HepG2 (cell line): ENCODE measurements around the gene ODAD4. TPM values are rescaled to one million over a fixed set of nuclear protein-coding genes. Genes with fewer than 3 reads are reported as not detected.
A peak's percentile ranks its signal among the peaks of the same experiment; 100 is the strongest.

Experiments
- ATF7 ChIP-seq, 2 experiments: fragments of 450-650 bp in 1 of 2; sonication (generic) in 1 of 2; formaldehyde crosslinking in 1 of 2; IDR thresholded peaks; 2 replicates each; pipeline versions ENCODE4 v1.4.0 to v1.6.1; 2016 to 2020; ENCODE audit warnings: antibody characterized with exemption in 1 of 2, mild to moderate bottlenecking in 1 of 2, missing genetic modification reagents in 1 of 2
- BHLHE40 ChIP-seq: IDR thresholded peaks from 2 replicates; pipeline ENCODE4 v1.6.1; 2011; ENCODE audit warnings: low read length, improper control_type of control experiment
- CBFB ChIP-seq: sonication (generic); formaldehyde crosslinking; IDR thresholded peaks from 2 replicates; pipeline ENCODE4 v1.4.0; 2020; ENCODE audit warnings: missing genetic modification reagents
- HMG20B ChIP-seq: conservative IDR thresholded peaks from 2 replicates; pipeline ENCODE4 v1.6.1; 2016; ENCODE audit warnings: missing genetic modification reagents, missing compliant biosample characterization
- MYNN ChIP-seq: sonication (generic); formaldehyde crosslinking; IDR thresholded peaks from 2 replicates; pipeline ENCODE4 v1.4.0; 2020; ENCODE audit warnings: mild to moderate bottlenecking, low read depth, missing genetic modification reagents
- NFYC ChIP-seq: IDR thresholded peaks from 2 replicates; pipeline ENCODE4 v1.6.1; 2016; ENCODE audit warnings: missing genetic modification reagents, missing compliant biosample characterization
- REL ChIP-seq: sonication (generic); formaldehyde crosslinking; conservative IDR thresholded peaks from 2 replicates; pipeline ENCODE4 v1.8.0; 2022; ENCODE audit warnings: mild to moderate bottlenecking, missing genetic modification reagents, moderate library complexity
- RFX5 ChIP-seq: IDR thresholded peaks from 2 replicates; pipeline ENCODE4 v1.6.1; 2011; ENCODE audit warnings: low read depth, low read length, improper control_type of control experiment
- TBL1XR1 ChIP-seq: fragments of 150-350 bp; IDR thresholded peaks from 2 replicates; pipeline ENCODE4 v1.6.1; 2014; ENCODE audit warnings: borderline replicate concordance, low read length; ENCODE audit not compliant: partially characterized antibody
- ZFP41 ChIP-seq: sonication (generic); formaldehyde crosslinking; IDR thresholded peaks from 2 replicates; pipeline ENCODE4 v1.4.0; 2020; ENCODE audit warnings: mild to moderate bottlenecking, missing genetic modification reagents, borderline replicate concordance
- ZFY ChIP-seq: sonication (generic); formaldehyde crosslinking; IDR thresholded peaks from 2 replicates; pipeline ENCODE4 v1.4.0; 2020; ENCODE audit warnings: missing genetic modification reagents
- ZKSCAN1 ChIP-seq: fragments of 150-350 bp; IDR thresholded peaks from 2 replicates; pipeline ENCODE4 v1.6.1; 2014; ENCODE audit warnings: low read length
- ZNF180 ChIP-seq: sonication (generic); formaldehyde crosslinking; IDR thresholded peaks from 2 replicates; pipeline ENCODE4 v1.4.0; 2020; ENCODE audit warnings: low read depth, missing genetic modification reagents, borderline replicate concordance
- ZNF224 ChIP-seq: sonication (generic); formaldehyde crosslinking; IDR thresholded peaks from 2 replicates; pipeline ENCODE4 v1.5.0; 2020; ENCODE audit warnings: mild to moderate bottlenecking, missing genetic modification reagents
- ZNF276 ChIP-seq: sonication (generic); formaldehyde crosslinking; IDR thresholded peaks from 2 replicates; pipeline ENCODE4 v1.4.0; 2020; ENCODE audit warnings: mild to moderate bottlenecking, low read depth, missing genetic modification reagents
- ZNF382 ChIP-seq: sonication (generic); formaldehyde crosslinking; IDR thresholded peaks from 2 replicates; pipeline ENCODE4 v1.5.0; 2020; ENCODE audit warnings: missing genetic modification reagents, mild to moderate bottlenecking, borderline replicate concordance
- ZNF446 ChIP-seq: sonication (generic); formaldehyde crosslinking; IDR thresholded peaks from 2 replicates; pipeline ENCODE4 v1.5.0; 2020; ENCODE audit warnings: mild to moderate bottlenecking, missing genetic modification reagents
- ZNF773 ChIP-seq: sonication (generic); formaldehyde crosslinking; IDR thresholded peaks from 2 replicates; pipeline ENCODE4 v1.4.0; 2020; ENCODE audit warnings: missing genetic modification reagents, borderline replicate concordance
- polyA plus RNA-seq, 8 experiments: library from polyadenylated mRNA; depleted of rRNA in 3 of 8; stranded (reverse) in 7 of 8; unstranded in 1 of 8; fragments of >200 nt; fragmentation: Illumina TruSeq in 4 of 8; extraction: Trizol in 4 of 8; gene quantifications; 2 replicates each; pipeline versions ENCODE4 v1.2.1 to v1.2.3, GENCODE V29; 2011 to 2016; ENCODE audit warnings: low read depth in 4 of 8, missing spikeins in 1 of 8, mixed read lengths in 1 of 8; ENCODE audit not compliant: insufficient read depth in 1 of 8
- total RNA-seq, 5 experiments: library from RNA; depleted of rRNA; stranded (reverse); fragments of >200 nt; fragmentation: Illumina TruSeq; extraction: Trizol; gene quantifications; 2 replicates each; pipeline ENCODE4 v1.2.3, GENCODE V29; 2016; ENCODE audit warnings: low read depth in 1 of 5
- TF ChIP-seq, protein P1 (sequence below): sonication (generic); formaldehyde crosslinking; IDR thresholded peaks from 2 replicates; pipeline ENCODE4 v1.8.0; 2022; ENCODE audit warnings: missing genetic modification reagents, mild to moderate bottlenecking, inconsistent platforms, borderline replicate concordance
- TF ChIP-seq, protein P2 (sequence below): sonication (generic); formaldehyde crosslinking; IDR thresholded peaks from 2 replicates; pipeline ENCODE4 v1.8.1; 2023; ENCODE audit warnings: missing genetic modification reagents, inconsistent platforms, borderline replicate concordance
- TF ChIP-seq, protein P3 (sequence below): sonication (generic); formaldehyde crosslinking; IDR thresholded peaks from 2 replicates; pipeline ENCODE4 v1.4.0; 2020; ENCODE audit warnings: missing genetic modification reagents, borderline replicate concordance
- TF ChIP-seq, protein P4 (sequence below): sonication (generic); formaldehyde crosslinking; IDR thresholded peaks from 2 replicates; pipeline ENCODE4 v1.8.0; 2022; ENCODE audit warnings: mild to moderate bottlenecking, missing genetic modification reagents, moderate library complexity

ODAD4 gene
- total and polyA plus RNA-seq, 2 of the 13 experiments (the other 11 are each of a cell fraction or from before 2014, with no cell fraction given), result 0.48 to 0.53 TPM

DNA sequence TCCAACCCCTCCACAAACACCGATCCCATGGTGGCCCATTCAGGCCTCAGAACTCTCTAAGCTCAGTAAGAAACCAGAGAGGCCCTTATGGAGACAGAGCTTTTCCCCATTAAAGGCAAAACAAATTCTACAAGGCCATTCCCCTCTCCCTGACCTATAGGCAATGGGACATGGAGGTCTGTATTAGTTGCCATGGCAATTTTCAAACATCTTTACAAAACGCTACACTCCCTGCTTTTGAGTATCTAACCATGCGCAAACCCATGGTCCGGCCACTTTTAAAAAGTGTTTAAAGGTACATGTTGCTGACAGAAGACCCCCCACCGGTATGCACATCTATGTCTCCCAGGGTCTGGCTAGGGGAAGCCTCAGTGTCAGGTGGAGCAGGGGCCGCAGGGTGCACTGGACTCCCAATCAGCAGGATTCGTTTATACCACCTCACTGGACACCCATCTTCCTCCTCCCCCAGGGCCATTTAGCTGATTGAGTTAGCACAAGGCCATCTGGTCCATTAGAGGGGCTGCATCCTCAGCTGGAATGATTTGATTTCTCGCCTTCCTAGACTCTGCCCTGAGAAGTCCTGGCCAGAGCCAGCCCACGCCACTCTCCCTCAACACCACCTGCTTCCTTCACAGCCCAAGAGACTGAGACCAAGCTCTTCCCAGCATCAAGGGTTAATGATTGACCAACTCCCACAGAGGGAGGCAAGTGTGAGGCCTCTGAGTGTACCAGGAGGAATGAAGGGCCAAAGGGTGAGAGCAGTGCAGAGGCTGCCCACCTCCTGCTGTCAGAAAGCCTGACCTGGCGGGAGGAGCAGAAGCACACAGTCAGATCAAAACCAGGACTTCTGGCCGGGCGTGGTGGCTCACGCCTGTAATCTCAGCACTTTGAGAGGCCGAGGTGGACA is 22.5 kb upstream of the ODAD4 start (continued):
- TF ChIP-seq ATF7 (IDR thresholded peaks at IDR 0.05) (no peak), ATF7 (CRISPR knock-in tag; IDR thresholded peaks at IDR 0.05) (no peak), ZNF382 (no peak), ZNF180 (CRISPR knock-in tag) (no peak), REL (no peak), CBFB (CRISPR knock-in tag) (peak; percentile 41; the same call in 1 of the 2 replicates), NFYC (peak; percentile 30; the same call in 1 of the 2 replicates), ZNF446 (CRISPR knock-in tag) (no peak), TBL1XR1 (no peak), ZFP41 (no peak), ZKSCAN1 (peak; percentile 96), BHLHE40 (no peak), ZNF224 (CRISPR knock-in tag) (no peak), ZNF773 (CRISPR knock-in tag) (no peak), RFX5 (peak; percentile 20; the same call in 1 of the 2 replicates), HMG20B (CRISPR knock-in tag) (peak; percentile 18; the same call in 1 of the 2 replicates), MYNN (CRISPR knock-in tag) (no peak), ZFY (no peak; the same call in 1 of the 2 replicates), ZNF276 (CRISPR knock-in tag) (0 out of 2 replicates have a peak, but pooled peaks have one; percentile 75)
- TF ChIP-seq, protein P1, sequence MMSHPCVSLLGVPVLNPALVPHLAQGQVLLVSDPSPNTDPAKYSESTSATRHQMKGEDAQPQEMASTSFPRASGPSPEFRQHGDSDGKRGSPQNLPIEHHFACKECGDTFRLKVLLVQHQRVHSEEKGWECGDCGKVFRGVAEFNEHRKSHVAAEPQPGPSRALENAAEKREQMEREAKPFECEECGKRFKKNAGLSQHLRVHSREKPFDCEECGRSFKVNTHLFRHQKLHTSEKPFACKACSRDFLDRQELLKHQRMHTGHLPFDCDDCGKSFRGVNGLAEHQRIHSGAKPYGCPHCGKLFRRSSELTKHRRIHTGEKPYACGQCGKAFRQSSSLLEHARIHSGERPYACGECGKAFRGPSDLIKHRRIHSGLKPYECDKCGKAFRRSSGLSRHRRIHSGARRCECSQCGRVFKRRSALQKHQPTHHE (CRISPR knock-in tag), result no peak
- TF ChIP-seq, protein P2, sequence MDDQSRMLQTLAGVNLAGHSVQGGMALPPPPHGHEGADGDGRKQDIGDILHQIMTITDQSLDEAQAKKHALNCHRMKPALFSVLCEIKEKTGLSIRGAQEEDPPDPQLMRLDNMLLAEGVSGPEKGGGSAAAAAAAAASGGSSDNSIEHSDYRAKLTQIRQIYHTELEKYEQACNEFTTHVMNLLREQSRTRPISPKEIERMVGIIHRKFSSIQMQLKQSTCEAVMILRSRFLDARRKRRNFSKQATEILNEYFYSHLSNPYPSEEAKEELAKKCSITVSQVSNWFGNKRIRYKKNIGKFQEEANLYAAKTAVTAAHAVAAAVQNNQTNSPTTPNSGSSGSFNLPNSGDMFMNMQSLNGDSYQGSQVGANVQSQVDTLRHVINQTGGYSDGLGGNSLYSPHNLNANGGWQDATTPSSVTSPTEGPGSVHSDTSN (CRISPR knock-in tag), result no peak
- TF ChIP-seq, protein P3, sequence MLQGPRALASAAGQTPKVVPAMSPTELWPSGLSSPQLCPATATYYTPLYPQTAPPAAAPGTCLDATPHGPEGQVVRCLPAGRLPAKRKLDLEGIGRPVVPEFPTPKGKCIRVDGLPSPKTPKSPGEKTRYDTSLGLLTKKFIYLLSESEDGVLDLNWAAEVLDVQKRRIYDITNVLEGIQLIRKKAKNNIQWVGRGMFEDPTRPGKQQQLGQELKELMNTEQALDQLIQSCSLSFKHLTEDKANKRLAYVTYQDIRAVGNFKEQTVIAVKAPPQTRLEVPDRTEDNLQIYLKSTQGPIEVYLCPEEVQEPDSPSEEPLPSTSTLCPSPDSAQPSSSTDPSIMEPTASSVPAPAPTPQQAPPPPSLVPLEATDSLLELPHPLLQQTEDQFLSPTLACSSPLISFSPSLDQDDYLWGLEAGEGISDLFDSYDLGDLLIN (CRISPR knock-in tag), result no peak
- TF ChIP-seq, protein P4, sequence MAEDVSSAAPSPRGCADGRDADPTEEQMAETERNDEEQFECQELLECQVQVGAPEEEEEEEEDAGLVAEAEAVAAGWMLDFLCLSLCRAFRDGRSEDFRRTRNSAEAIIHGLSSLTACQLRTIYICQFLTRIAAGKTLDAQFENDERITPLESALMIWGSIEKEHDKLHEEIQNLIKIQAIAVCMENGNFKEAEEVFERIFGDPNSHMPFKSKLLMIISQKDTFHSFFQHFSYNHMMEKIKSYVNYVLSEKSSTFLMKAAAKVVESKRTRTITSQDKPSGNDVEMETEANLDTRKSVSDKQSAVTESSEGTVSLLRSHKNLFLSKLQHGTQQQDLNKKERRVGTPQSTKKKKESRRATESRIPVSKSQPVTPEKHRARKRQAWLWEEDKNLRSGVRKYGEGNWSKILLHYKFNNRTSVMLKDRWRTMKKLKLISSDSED (CRISPR knock-in tag), result no peak
